ENCODE measurements around the gene F10. TPM values are rescaled to one million over a fixed set of nuclear protein-coding genes. Genes with fewer than 3 reads are reported as not detected.

F10 gene
- total and polyA plus RNA-seq, 9 of the 15 experiments (the other 6 are each of a cell fraction or from before 2014, with no cell fraction given) = 0.04 to 0.09 (median 0.07) TPM; not detected in 5

GRCh38 chr13:113140677-113141600 lies 18.3 kb downstream of the F10 start:
- ATAC-seq (no peak), DNase-seq (ENCODE audit: extremely low read depth in 1 of 4, low spot score in 3 of 4) (no peak), FAIRE-seq (no peak)
- in situ Hi-C loops (cut with MboI) (no loop called here), intact Hi-C loops (cut with micrococcal nuclease) (no loop called here)
- no peaks in the 10 kb centered on the region for H3K9me3 ChIP-seq (replicated peaks; ENCODE audit: control insufficient read depth, insufficient read depth, low read depth, low read length)
- H3K27ac ChIP-seq (ENCODE audit: extremely low read depth, low read depth, low read length) = no peak overlapping the region
- TF ChIP-seq ZNF253 (CRISPR knock-in tag; conservative IDR thresholded peaks at IDR 0.05) = no peak
- TF ChIP-seq RBM25 (IDR thresholded peaks at IDR 0.05; ENCODE audit: low read depth, low read length, severe bottlenecking) = peak; percentile 27
- H3K27me3 ChIP-seq (ENCODE audit: control insufficient read depth in 2 of 2, insufficient read depth in 2 of 2, low read length in 2 of 2) = peaks cover 11 to 23% of the 10 kb centered on the region in 2 experiments; a peak in 4 of 5 replicates
- 35% methylated on average over 14 of the region's 26 CpGs for WGBS (ENCODE audit: insufficient coverage, low coverage, missing lambda C conversion rate)
- H3K9ac ChIP-seq (ENCODE audit: insufficient read depth in 1 of 2, low read depth in 2 of 2, low read length in 2 of 2) = no peak overlapping the region; a peak in 1 of 4 replicates
- no peaks in the 10 kb centered on the region for H4K20me1 ChIP-seq (replicated peaks; ENCODE audit: control insufficient read depth, insufficient read depth, low read length)
- no peak overlapping the region for H2AFZ ChIP-seq (ENCODE audit: low read depth, low read length)
- H3K4me1 ChIP-seq (replicated peaks in 1 of 2; ENCODE audit: control insufficient read depth in 2 of 2, insufficient read depth in 2 of 2, low read length in 2 of 2) = peaks cover 5 to 14% of the 10 kb centered on the region in 2 experiments; a peak in 3 of 5 replicates
- H3K4me3 ChIP-seq = no peak overlapping the region
- H3K36me3 ChIP-seq (ENCODE audit: control insufficient read depth, insufficient read depth, low read length) = no peaks in the 10 kb centered on the region
- no peak overlapping the region for H3K4me2 ChIP-seq (ENCODE audit: insufficient read depth, low read length)
- no TSS peak for BruUV-seq (replicated peaks)
- no peaks in the 10 kb centered on the region for H3K9me1 ChIP-seq (ENCODE audit: control insufficient read depth, insufficient read depth, low read length)
- H3K79me2 ChIP-seq (ENCODE audit: control insufficient read depth, insufficient read depth, low read length) = no peaks in the 10 kb centered on the region
- ChIA-PET CTCF (ENCODE audit: low intra/inter-chr PET ratio) (no interaction called here), POLR2A (no interaction called here)

GRCh38 chr13:113141601-113141970 lies 19.0 kb downstream of the F10 start:
- no peaks in the 10 kb centered on the region for H3K9me3 ChIP-seq (replicated peaks; ENCODE audit: control insufficient read depth, insufficient read depth, low read depth, low read length)
- POLR2A ChIA-PET = no interaction called here
- TF ChIP-seq CREB3L1 (IDR thresholded peaks at IDR 0.05; ENCODE audit: borderline replicate concordance, low read depth) (no peak), HIVEP1 (CRISPR knock-in tag; IDR thresholded peaks at IDR 0.05) (no peak), CGGBP1 (CRISPR knock-in tag; IDR thresholded peaks at IDR 0.05) (no peak), MEF2A (IDR thresholded peaks at IDR 0.05; ENCODE audit: control insufficient read depth, low read depth, low read length) (no peak), MLX (CRISPR knock-in tag; conservative IDR thresholded peaks at IDR 0.05) (no peak), ZNF384 (IDR thresholded peaks at IDR 0.05; ENCODE audit: low read depth, low read length) (no peak), THRAP3 (IDR thresholded peaks at IDR 0.05; ENCODE audit: borderline replicate concordance) (no peak), L3MBTL2 (IDR thresholded peaks at IDR 0.05) (no peak)

More at GRCh38 chr13:113141601-113141970, 19.0 kb downstream of the F10 start:
- intact Hi-C loops (cut with micrococcal nuclease) = no loop called here
- BruUV-seq (replicated peaks) = no TSS peak
- no peak overlapping the region for H2AFZ ChIP-seq (ENCODE audit: low read depth, low read length)
- H4K20me1 ChIP-seq (replicated peaks; ENCODE audit: control insufficient read depth, insufficient read depth, low read length) = no peaks in the 10 kb centered on the region
- DNase-seq (ENCODE audit: extremely low read depth in 1 of 4, low spot score in 3 of 4) (no peak), ATAC-seq (no peak), FAIRE-seq (no peak)
- no peaks in the 10 kb centered on the region for H3K79me2 ChIP-seq (ENCODE audit: control insufficient read depth, insufficient read depth, low read length)
- H3K27ac ChIP-seq (ENCODE audit: extremely low read depth, low read depth, low read length) = no peak overlapping the region
- H3K4me1 ChIP-seq (replicated peaks in 1 of 2; ENCODE audit: control insufficient read depth in 2 of 2, insufficient read depth in 2 of 2, low read length in 2 of 2) = peaks cover 5 to 14% of the 10 kb centered on the region in 2 experiments; a peak in 3 of 5 replicates
- peaks cover 13 to 26% of the 10 kb centered on the region in 2 experiments; a peak in 4 of 5 replicates for H3K27me3 ChIP-seq (ENCODE audit: control insufficient read depth in 2 of 2, insufficient read depth in 2 of 2, low read length in 2 of 2)
- in situ Hi-C loops (cut with MboI) = no loop called here
- no peak overlapping the region for H3K4me3 ChIP-seq
- 33% methylated on average over 11 of the region's 18 CpGs for WGBS (ENCODE audit: insufficient coverage, low coverage, missing lambda C conversion rate)
- no peaks in the 10 kb centered on the region for H3K36me3 ChIP-seq (ENCODE audit: control insufficient read depth, insufficient read depth, low read length)
- no peak overlapping the region for H3K4me2 ChIP-seq (ENCODE audit: insufficient read depth, low read length)
- CTCF ChIA-PET (ENCODE audit: low intra/inter-chr PET ratio) = no interaction called here
- no peaks in the 10 kb centered on the region for H3K9me1 ChIP-seq (ENCODE audit: control insufficient read depth, insufficient read depth, low read length)
- no peak overlapping the region; a peak in 1 of 4 replicates for H3K9ac ChIP-seq (ENCODE audit: insufficient read depth in 1 of 2, low read depth in 2 of 2, low read length in 2 of 2)

Measured in K562 (cell line).